GM19025 (cell line): ENCODE data around the gene TPP1.

Experiments used
- ATAC-seq: cut with Tn5 transposase; IDR thresholded peaks from one replicate; pipeline ENCODE4 v1.9.1; 2021; ENCODE audit warnings: mild to moderate bottlenecking, low read depth, moderate library complexity; ENCODE audit not compliant: unreplicated experiment

The TPP1 gene

GRCh38 chr11:6647836-6648235 lies 28.6 kb upstream of the TPP1 start:
- ATAC-seq, result no peak

GRCh38 chr11:6646918-6647679 lies 27.9 kb upstream of the TPP1 start:
- ATAC-seq, result peak; percentile 86

DNA sequence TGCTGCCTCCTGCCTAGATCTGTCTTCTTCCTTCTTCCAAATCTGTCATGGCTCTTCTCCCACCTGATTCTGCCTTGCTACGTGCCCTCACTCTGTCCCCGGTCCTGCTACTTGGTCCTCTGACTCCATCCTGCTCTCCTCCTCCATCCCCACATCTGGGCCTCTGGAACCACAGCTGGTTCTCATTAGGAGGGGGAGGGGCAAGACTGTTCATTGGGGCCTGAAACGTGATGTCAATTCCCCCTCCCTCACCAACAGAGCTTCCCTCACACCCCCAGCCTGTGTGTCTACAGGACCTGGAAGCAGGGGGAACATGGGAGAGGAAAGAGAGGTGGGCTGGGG lies 27.3 kb upstream of the TPP1 start:
- ATAC-seq, result no peak

DNA sequence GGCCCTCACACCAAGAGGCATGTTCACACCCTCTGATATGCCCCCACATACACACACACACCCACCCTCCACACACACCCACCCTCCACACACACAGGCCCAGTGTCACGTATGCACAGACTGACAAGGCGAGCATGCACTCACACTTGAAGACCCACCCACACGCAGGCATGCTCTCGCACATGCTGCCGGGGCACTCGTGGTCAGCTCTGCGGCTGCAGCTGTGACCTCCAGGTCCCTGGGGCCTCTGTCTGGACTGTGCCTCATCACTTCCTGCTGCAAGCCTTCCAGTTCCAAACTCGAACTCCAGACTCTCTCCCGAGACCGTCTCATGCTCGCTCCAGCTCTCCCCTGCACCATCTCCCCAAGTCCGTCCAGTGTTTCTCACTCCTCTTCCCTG lies 26.8 kb upstream of the TPP1 start:
- peak; percentile 34 for ATAC-seq

DNA sequence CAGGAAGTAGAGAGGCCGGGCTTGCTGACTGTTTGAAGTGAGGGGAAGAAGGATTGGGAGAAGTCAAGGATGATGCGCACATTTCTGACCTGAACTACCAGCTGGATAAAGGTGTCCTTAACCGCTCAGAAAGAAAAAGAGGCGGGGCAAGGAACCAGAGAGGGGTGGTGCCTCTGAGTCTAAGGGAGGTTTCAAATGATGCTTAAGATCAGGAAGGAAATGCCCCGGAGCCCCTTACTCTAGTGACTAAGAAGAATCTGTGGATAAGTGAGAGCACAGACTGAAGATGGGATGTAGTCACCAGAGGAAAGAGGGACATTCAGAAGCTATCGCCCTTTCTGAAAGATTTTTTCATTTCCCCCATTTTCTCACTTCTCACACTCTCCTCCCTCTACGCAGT lies 23.7 kb upstream of the TPP1 start:
- no peak for ATAC-seq

DNA sequence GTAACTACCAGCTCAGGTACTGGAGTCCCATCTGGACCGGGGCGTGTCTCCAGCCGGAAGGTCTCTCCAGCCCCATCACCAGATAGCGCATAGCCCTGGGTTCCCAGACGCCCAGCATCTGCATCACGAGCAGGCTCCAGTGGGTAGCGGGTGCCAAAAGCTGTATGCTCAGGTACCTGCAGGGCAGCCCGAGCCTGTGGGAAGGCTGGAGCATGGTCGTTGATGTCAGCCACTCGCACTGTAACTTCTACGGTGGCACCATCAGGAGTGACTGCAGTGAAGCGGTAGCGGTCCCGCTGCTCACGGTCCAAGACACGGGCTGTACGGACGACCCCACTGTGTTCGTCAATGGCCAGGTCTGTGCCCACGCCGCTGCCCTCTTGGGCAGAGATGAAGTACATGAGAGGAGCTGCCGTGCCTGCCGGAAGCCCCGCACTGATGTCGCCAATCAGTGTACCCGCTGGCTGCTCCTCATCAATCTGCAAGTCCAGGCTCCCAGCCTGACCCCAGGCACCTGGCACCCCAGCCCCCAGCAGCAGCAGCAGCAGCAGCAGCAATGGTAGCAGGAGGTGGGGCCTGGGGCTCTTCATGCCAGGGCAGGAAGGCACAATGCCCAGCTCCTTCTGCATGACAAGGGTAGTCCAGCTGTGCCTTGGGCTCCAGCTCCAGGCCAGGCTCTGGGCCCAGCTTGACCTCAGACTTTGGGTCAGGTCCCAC lies 21.9 kb upstream of the TPP1 start:
- no peak for ATAC-seq

DNA sequence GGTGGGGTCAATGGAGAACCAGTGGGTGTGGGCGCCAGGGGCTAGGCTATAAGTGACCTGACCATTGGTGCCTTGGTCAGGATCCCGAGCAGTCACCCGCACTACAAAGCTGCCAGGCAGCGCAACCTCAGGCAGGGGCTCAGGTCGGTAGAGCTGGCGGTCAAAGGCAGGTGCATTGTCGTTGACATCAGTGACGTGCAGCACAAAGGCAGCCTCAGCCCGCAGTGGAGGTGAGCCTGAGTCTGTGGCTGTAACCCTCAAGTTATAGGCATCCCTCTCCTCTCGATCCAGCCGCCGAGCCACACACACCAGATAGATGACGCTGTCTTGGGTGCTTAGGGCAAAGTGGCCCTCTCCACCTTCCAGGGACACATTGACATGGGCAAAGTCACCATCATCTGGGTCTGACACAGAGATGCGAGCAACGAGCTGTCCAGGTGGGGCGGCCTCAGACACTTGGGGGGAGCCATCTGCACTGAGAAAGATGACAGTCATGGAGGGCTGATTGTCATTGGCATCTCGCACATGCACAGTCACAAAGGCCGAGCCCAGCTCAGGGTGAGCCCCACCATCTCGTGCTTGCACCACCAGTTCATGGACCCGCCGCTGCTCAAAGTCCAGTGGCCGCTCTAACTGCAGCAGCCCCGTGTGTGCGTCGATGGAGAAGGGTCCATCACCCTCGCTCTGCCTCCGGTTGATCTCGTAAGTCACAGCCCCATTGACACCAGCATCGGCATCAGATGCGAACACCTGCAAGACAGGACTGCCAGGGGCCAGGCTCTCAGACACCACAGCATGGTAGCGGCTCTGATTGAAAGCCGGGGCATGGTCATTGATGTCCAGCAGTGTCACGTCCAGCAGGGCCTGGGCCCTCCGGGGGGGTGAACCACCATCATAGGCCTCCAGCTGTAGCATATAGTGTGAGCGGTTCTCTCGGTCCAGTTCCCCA lies 21.1 kb upstream of the TPP1 start:
- ATAC-seq, result no peak

DNA sequence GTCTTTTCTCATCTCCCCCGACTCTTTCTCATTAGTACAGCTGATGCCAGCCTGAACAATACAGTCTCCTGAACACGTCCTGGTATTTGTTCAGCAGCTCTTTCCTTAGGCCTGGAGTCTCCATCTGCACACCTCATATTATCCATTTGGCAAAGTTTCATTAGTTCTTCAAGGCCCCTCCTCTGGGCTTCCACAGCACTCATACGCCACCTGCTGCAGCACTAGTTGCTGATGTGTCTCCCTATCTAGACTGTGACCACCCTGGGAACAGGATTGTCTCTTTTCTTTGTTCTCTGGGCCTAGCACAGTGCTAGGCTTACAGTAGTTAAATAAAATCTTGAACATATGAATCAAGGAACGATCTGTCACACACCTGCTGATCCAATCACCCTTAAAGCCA lies 19.2 kb upstream of the TPP1 start:
- ATAC-seq, result no peak

DNA sequence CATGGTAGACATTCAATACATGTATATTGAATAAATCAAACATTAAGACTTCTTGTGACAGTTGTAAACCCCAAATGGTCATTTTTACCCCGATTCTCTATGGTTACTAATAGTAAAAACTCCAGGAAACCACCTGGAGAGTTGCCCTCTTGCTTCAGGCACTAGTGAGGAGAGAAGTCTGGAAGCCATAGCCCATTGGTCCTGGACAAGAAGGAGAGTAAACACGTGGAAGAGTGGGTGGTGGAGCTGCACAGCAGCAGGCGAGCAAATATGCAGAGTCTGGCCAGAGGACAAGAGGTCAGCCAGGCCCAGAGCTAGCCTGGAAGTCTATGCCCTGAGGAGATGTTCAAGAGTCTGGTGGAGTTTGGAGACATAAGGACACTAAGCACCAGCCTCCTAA lies 18.6 kb upstream of the TPP1 start:
- ATAC-seq, result no peak

DNA sequence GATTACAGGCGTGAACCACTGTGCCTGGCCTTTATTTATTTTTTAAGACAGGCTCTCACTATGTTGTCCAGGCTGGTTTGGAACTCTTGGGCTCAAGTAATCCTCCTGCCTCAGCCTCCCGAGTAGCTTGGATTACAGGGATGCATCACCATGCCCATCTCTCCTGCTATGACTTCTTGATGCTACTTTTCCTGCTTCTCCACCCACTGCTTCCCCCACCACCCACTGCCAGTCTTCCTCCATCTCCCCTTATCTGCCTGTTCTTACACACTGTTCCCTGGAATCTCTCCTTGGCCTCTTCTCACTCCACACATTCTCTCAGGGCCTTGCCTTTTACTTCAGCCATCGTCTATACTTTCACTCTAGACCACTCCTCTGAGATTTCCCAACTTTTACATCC lies 17.3 kb upstream of the TPP1 start:
- no peak for ATAC-seq

- no peak for ATAC-seq
Measured at GRCh38 chr11:6635082-6635932, 16.1 kb upstream of the TPP1 start.

DNA sequence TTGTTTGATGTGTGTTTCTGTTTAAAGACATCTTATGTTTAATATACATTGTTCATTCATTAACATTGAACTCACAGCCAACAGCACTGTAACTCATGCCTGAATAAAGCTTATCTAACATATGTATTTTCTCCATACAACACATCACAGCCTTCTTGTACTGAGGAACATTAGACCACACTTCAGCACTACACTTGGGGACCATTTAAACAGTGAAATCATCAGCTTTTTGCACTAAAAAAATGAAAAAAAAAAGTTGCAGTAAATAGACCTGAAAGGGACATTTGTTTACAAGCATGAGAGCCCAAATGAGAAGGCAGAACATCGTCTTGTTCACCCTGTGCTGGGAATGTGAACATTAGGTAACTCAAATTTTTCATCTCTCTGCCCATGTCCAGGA lies 15.3 kb upstream of the TPP1 start:
- ATAC-seq, result no peak

DNA sequence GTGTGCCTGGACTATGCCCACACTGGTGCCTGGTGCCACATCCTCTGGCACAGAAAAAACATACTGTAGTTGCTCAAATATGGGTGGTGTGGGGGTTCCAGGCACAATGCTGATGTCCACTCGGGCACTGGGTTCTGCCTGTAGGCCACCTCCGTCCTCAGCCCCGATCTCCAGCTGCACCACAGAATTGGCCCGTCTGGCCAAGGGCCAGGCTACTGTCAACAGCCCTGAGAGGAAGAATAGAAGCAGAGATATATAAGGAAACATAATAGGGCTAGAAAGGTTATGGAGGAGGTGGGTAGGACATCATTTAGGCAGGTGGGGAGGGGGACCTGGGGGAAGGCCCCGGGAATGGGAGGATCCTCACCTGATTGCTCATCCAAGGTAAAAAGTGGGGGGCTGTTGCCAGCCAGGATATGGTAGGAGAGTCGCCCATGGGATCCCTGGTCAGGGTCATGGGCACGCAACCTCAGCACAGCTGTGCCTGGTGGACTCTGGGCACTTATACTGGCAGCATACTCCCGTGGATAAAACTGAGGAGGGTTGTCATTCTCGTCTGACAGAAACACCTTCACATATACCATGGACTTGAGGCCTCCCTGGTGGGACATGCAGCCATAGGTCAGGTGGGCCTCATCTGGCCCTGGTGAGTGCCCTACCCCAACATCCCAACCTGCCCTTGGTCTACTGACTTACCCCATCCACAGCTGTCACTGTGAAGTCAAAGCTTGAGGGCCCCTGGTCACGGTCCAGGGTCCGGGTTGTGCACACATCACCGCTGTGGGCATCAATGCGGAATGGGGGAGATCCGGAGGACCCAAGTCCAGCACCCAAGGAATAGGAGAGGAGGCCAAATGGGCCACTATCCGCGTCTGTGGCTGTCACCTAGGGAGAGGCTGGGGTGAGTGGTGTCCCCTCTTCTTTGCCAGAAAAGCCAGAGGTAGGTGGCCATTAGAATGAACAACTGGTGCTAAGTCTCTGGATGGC lies 14.5 kb upstream of the TPP1 start:
- ATAC-seq, result no peak

GRCh38 chr11:6632116-6633073 lies 13.2 kb upstream of the TPP1 start:
- no peak for ATAC-seq

- no peak for ATAC-seq
Measured at GRCh38 chr11:6631361-6631890, 12.2 kb upstream of the TPP1 start.

- ATAC-seq, result no peak
Measured at GRCh38 chr11:6630632-6631291, 11.5 kb upstream of the TPP1 start.

GRCh38 chr11:6629892-6630631 lies 10.8 kb upstream of the TPP1 start:
- no peak for ATAC-seq
